GM12872 (cell line): ENCODE results near the gene RHCG.

Experiments used
- TF ChIP-seq, protein P1 (sequence below): IDR thresholded peaks from 3 replicates; pipeline ENCODE4 v1.5.1; 2011; ENCODE audit warnings: low read depth, mild to moderate bottlenecking, low read length, moderate library complexity; ENCODE audit not compliant: insufficient read depth

RHCG gene

DNA sequence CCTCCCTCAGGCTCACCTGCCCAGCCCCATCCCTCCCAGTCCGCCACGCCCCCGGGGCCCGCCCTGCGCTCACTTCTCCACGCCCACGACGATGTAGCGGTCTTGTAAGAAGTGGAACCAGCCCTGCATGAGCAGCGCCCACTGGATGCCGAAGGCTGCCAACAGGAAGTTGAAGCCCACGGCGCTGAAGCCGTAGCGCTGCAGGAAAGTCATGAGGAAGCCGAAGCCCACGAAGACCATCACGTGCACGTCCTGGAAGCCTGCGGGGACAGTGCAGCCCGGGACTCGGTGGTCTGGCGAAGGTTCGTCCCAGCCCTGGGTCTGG is 9.7 kb downstream of the RHCG start:
- TF ChIP-seq, protein P1, sequence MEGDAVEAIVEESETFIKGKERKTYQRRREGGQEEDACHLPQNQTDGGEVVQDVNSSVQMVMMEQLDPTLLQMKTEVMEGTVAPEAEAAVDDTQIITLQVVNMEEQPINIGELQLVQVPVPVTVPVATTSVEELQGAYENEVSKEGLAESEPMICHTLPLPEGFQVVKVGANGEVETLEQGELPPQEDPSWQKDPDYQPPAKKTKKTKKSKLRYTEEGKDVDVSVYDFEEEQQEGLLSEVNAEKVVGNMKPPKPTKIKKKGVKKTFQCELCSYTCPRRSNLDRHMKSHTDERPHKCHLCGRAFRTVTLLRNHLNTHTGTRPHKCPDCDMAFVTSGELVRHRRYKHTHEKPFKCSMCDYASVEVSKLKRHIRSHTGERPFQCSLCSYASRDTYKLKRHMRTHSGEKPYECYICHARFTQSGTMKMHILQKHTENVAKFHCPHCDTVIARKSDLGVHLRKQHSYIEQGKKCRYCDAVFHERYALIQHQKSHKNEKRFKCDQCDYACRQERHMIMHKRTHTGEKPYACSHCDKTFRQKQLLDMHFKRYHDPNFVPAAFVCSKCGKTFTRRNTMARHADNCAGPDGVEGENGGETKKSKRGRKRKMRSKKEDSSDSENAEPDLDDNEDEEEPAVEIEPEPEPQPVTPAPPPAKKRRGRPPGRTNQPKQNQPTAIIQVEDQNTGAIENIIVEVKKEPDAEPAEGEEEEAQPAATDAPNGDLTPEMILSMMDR, result no peak

DNA sequence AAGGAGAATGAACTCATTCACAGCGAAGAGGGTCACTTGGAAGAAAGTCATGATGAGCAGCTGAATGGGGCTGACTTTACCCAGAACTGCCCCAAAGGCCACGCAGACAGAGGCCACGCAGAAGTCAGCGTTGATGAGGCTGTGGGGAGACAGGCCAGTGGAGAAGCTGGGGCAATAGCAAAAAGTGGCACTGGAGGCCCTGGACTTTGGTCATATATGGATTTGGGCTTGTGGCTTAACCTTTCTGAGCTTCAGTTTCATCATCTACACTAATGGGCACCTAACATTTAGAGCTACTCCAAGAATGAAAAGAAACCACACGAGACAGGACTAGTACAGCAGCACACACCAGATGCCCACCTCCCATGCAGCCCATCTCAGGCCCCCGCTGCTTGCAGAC is 13.3 kb downstream of the RHCG start:
- TF ChIP-seq, protein P1, result no peak

DNA sequence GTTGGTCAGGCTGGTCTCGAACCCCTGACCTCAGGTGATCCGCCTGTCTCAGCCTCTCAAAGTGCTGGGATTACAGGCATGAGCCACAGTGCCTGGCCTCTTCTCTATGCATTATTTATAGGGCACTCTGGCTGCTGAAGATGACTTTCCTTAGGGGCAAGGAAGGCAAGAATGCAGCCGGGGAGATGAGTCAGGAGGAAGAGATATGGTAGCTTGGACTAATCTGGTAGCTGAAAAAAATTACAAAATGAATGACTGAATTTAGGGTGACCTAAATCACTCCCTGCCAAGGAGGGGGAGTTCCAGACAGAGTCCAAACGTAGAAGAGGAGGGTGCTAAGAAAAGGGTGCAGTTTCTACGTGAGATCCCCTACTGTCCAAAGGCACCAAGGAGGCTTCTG is 14.2 kb downstream of the RHCG start:
- TF ChIP-seq, protein P1, result no peak

DNA sequence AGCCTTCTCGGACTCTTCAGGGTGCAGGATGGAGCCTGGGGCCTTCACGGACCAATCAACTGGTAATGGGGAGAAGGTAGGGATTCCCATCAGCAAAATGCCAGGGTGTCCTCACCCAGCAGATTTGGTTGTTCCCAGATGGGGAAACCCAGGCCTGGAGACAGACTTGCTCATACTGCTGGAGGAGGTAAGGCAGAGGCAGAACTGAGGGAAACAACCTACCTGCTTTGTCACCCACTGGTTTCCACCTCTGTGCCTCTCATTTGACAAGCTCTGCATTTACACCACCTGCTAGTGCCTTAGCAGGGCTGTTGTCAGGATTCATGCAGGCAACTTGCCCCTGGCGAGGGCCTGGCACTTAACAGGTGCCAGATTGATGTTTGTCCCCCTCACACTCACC is 15.9 kb downstream of the RHCG start:
- TF ChIP-seq, protein P1, result no peak

DNA sequence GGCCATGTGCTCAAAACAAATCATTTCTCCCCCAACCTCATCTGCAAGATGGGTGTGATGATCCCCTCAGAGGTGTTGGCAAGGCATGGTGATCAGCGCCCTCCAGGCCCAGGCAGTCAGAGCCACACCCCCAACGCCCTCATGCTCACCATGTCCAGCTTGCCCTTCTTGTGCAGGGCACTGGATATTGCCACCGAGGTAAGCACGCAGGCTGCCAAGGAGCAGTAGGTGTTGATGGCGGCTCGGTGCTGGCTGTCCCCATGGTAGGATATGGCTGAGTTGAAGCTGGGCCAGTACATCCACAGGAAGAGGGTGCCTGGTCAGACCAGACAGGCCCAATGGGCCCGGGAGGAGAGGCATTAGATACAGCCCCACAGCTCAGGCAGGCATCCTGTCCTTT is 17.2 kb downstream of the RHCG start:
- TF ChIP-seq, protein P1, result no peak

DNA sequence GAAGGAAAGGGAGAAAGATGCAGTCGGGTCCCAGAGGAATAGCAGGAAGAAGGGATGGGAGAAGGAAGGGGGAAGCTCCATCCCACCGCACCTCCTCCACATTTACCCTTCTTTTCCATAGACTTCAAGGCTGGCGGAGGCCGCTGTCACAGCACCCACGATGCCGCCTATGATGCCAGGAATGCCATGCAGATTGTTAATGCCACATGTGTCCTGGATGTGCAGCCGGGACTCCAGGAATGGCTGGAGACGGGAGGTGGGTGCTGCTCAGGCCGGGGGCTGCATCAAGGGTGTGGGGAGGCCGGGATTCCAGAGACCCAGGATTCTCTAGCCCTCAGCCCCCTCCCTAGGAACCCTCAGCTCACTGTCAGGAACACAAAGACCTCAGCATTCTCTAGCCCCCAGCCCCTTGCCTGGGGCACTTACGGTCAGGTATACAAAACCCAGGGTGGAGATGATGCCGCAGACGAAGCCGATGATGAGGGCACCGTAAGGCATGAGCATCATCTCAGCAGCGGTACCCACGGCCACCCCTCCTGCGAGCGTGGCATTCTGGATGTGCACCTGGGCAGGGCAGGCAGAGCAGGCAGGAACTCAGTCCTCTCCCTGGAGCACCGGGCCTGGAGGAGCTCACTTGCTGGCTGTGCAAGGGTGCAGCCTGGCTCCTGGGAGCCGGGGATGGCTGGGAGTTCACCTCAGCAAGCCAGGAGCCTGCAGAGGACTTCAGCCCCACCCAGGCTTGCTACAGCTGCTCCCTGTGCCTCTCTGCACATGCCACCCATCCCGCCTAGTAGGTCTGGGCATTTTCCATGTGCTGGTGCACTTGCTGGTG is 18.8 kb downstream of the RHCG start:
- TF ChIP-seq, protein P1, result no peak

DNA sequence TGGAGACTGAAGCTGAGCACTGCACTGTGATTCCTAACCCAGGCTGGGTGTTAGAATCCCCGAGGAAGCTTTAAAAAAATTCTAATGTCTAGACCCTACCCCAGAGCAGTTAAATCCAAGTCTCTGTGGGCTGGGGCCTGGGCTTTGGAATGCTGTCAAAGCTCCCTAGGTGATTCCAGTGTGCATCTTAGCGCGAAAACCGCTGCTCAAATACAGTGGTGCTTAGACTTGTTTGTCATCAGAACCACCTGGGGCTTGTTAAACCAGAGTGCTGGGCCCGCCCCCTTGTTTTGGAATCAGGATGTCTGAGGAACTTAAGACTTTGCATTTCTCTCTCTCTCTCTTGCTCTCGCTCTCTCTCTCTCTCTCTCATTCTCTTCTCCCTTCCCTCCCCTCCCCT is 20.7 kb downstream of the RHCG start:
- TF ChIP-seq, protein P1, result no peak
